ENCODE measurements around the gene TUSC7.

- TF ChIP-seq CTCF (conservative IDR thresholded peaks at IDR 0.05; ENCODE audit: low read depth, low read length) (no peak), EZH2phosphoT487 (IDR thresholded peaks at IDR 0.05; ENCODE audit: borderline replicate concordance, low read length) (no peak)
Observed at GRCh38 chr3:116739678-116740077, 30.1 kb downstream of the TUSC7 start.
